Lower lobe of right lung (tissue), 2 donors: ENCODE measurements around the gene DSG4. TPM values are rescaled to one million over a fixed set of nuclear protein-coding genes. Genes with fewer than 3 reads are reported as not detected.

Experiments
- ATAC-seq, 2 donors: fragments of 200-7000 bp; cut with Tn5 transposase; one replicate each; pipeline ENCODE4 v1.9.1; 2020 to 2022; ENCODE audit warnings: mild to moderate bottlenecking in 2 of 2, moderate library complexity in 2 of 2
- DNase-seq: peaks from one replicate; pipeline ENCODE4 v3.0.0-alpha.2; 2020
- H3K27ac ChIP-seq: fragments of 200-600 bp; one replicate; pipeline ENCODE4 v1.8.0; 2022
- H3K27me3 ChIP-seq: fragments of 200-600 bp; one replicate; pipeline ENCODE4 v1.8.0; 2022; ENCODE audit warnings: low read depth
- H3K36me3 ChIP-seq: fragments of 200-600 bp; one replicate; pipeline ENCODE4 v1.8.0; 2022; ENCODE audit warnings: mild to moderate bottlenecking
- H3K4me1 ChIP-seq: fragments of 200-600 bp; one replicate; pipeline ENCODE4 v1.8.0; 2022
- H3K4me3 ChIP-seq: fragments of 200-600 bp; one replicate; pipeline ENCODE4 v1.8.0; 2022; ENCODE audit warnings: mild to moderate bottlenecking
- H3K9me3 ChIP-seq: fragments of 200-600 bp; one replicate; pipeline ENCODE4 v1.8.0; 2022
- intact Hi-C: fragments of 100-400 bp; cut with DNase I; formaldehyde crosslinking; loops from one replicate; pipeline ENCODE4 v1.11.0; 2022
- total RNA-seq: library from RNA; stranded (reverse); fragmentation: NEBNext Ultra II Directional; extraction: Animal tissue kit (Norgen Biotek cat#: 25700); gene quantifications from one replicate; pipeline ENCODE4 v1.2.1, GENCODE V29; 2021
- TF ChIP-seq, protein P1 (sequence below): fragments of 200-600 bp; IDR thresholded peaks from one replicate; pipeline ENCODE4 v1.8.0; 2022; ENCODE audit warnings: antibody characterized with exemption, mild to moderate bottlenecking
- donor health status: DM: no; HTN: yes; CAD: no; lungs with severe emphysema.

DSG4 gene
- total RNA-seq, 1 donor from 2014 or later: not detected

DNA sequence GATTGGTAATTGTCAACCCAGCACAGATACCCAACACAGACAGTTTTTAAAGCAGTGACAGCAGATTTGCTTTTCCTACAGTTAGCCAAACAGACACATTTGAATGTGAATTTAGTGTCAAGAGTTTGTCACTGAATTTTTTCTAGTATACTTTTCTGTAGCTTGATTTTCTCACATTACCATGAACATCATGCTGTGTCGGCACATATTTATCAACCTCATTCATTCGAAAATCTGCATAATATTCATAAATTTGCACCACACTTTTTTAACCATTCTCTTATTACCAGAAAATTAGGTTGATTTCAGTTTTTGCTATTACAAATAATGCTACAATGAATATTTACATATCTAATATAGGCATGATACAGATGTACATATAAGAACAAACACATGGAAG lies 43.9 kb downstream of the DSG4 start:
- intact Hi-C loops: no loop called here
- Histone ChIP-seq H3K4me3 (no peak overlapping the region), H3K4me1 (no peaks in the 10 kb centered on the region), H3K27me3 (no peaks in the 10 kb centered on the region), H3K36me3 (no peaks in the 10 kb centered on the region), H3K9me3 (no peaks in the 10 kb centered on the region), H3K27ac (no peak overlapping the region)
- no peak for ATAC-seq
- TF ChIP-seq, protein P1, sequence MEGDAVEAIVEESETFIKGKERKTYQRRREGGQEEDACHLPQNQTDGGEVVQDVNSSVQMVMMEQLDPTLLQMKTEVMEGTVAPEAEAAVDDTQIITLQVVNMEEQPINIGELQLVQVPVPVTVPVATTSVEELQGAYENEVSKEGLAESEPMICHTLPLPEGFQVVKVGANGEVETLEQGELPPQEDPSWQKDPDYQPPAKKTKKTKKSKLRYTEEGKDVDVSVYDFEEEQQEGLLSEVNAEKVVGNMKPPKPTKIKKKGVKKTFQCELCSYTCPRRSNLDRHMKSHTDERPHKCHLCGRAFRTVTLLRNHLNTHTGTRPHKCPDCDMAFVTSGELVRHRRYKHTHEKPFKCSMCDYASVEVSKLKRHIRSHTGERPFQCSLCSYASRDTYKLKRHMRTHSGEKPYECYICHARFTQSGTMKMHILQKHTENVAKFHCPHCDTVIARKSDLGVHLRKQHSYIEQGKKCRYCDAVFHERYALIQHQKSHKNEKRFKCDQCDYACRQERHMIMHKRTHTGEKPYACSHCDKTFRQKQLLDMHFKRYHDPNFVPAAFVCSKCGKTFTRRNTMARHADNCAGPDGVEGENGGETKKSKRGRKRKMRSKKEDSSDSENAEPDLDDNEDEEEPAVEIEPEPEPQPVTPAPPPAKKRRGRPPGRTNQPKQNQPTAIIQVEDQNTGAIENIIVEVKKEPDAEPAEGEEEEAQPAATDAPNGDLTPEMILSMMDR: no peak
- no peak for DNase-seq

GRCh38 chr18:31424383-31424988 lies 47.9 kb downstream of the DSG4 start:
- TF ChIP-seq, protein P1: peak; percentile 39
- DNase-seq (no peak), ATAC-seq (peak in 1 of 2 donors; percentile 48)

GRCh38 chr18:31426021-31426420 lies 49.4 kb downstream of the DSG4 start:
- no peaks in the 10 kb centered on the region for H3K27me3 ChIP-seq
- no peak for ATAC-seq
- H3K4me3 ChIP-seq: no peak overlapping the region
- no peaks in the 10 kb centered on the region for H3K9me3 ChIP-seq
- no peaks in the 10 kb centered on the region for H3K36me3 ChIP-seq
- intact Hi-C loops: no loop called here
- no peak overlapping the region for H3K27ac ChIP-seq
- DNase-seq: no peak
- H3K4me1 ChIP-seq: no peaks in the 10 kb centered on the region
- TF ChIP-seq, protein P1: no peak

More at GRCh38 chr18:31424383-31424988, 47.9 kb downstream of the DSG4 start:
- H3K9me3 ChIP-seq: no peaks in the 10 kb centered on the region
- H3K36me3 ChIP-seq: no peaks in the 10 kb centered on the region
- no peaks in the 10 kb centered on the region for H3K4me1 ChIP-seq
- H3K4me3 ChIP-seq: no peak overlapping the region
- intact Hi-C loops: no loop called here
- H3K27ac ChIP-seq: no peak overlapping the region
- no peaks in the 10 kb centered on the region for H3K27me3 ChIP-seq

DNA sequence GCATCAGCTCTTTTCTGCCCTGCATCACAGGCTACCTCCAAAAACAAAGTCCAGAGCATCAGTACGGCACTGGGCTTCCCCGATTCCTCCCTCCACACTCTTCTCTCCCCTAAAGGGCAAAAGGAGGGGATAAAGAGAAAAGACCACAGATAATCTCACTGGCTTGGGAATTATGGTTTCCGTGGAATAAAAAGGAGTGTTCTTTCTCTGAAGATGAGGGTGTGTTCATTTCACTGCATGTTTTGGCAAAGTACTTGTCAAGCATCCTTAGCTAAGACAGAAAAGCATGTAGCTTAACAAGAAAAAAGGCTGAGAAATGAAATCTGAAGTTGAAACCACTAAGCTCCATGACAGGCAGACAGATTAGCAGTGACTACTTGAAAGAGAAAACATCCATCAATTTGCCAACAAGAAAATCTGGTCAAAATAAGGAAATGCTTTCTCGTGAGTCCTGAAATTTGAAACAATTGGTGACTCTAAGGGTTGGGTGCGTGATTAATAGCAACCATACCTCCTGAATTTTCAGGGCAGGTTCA lies 50.4 kb downstream of the DSG4 start:
- intact Hi-C loops: no loop called here

DNA sequence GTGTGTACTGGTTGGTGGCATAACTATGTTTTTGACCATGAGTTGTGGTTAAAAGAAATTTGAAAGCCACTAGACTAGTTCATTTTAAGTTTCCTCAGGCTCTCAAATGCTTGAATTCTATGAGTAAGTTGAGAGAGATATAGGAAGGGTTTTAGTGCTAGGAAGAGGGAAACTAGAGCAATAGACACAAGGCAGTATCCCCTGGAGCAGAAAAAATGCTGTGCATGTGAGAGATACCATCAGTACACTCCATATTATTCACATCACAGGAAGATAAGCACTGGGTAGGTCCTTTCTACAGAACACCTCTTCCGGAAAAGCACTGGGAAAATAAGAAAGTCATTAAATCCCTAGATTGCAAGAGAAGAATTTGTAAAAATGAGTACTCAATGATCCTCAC lies 51.6 kb downstream of the DSG4 start:
- H3K27ac ChIP-seq: no peak overlapping the region
- TF ChIP-seq, protein P1: no peak
- no peaks in the 10 kb centered on the region for H3K9me3 ChIP-seq
- no peak overlapping the region for H3K4me3 ChIP-seq
- DNase-seq (no peak), ATAC-seq (no peak)
- H3K27me3 ChIP-seq: no peaks in the 10 kb centered on the region
- H3K4me1 ChIP-seq: no peaks in the 10 kb centered on the region
- H3K36me3 ChIP-seq: no peaks in the 10 kb centered on the region
- intact Hi-C loops: no loop called here

More for the DNA sequence above, 50.4 kb downstream of the DSG4 start:
- no peak overlapping the region for H3K4me3 ChIP-seq
- no peak overlapping the region for H3K27ac ChIP-seq
- H3K9me3 ChIP-seq: no peaks in the 10 kb centered on the region
- no peaks in the 10 kb centered on the region for H3K36me3 ChIP-seq
- ATAC-seq: no peak
- no peaks in the 10 kb centered on the region for H3K27me3 ChIP-seq
- TF ChIP-seq, protein P1: no peak
- DNase-seq: no peak
- no peaks in the 10 kb centered on the region for H3K4me1 ChIP-seq
